ENCODE results near the gene ADAMTSL3. TPM values are rescaled to one million over a fixed set of nuclear protein-coding genes. Genes with fewer than 3 reads are reported as not detected.

ADAMTSL3 gene
- total and polyA plus RNA-seq, 2 of the 4 experiments (the other 2 are of a cell fraction): under 0.01 to 0.02 TPM

GRCh38 chr15:83899670-83900069 is 245.7 kb downstream of the ADAMTSL3 start:
- POLR2A ChIA-PET (ENCODE audit: unreplicated experiment): no interaction called here
- no peak overlapping the region for H3K56ac ChIP-seq (ENCODE audit: extremely low read depth, insufficient read depth, low read length)
- no peak overlapping the region for H3K27ac ChIP-seq (ENCODE audit: insufficient read depth, low read length)
- intact Hi-C loops (cut with micrococcal nuclease): no loop called here
- peaks cover 3% of the 10 kb centered on the region; the same call in 1 of the 2 replicates for H3K4me1 ChIP-seq (ENCODE audit: control insufficient read depth, insufficient read depth, low read length)
- H3K4me3 ChIP-seq (ENCODE audit: insufficient read depth, low read depth, low read length): no peak overlapping the region
- no peak overlapping the region for H3K18ac ChIP-seq (ENCODE audit: low read depth, low read length)
- DNase-seq (no peak), ATAC-seq (ENCODE audit: low read depth) (no peak)
- no peak overlapping the region for H2AK9ac ChIP-seq (replicated peaks; ENCODE audit: low read depth, low read length, poor library complexity)
- no TSS peak for BruUV-seq (replicated peaks)
- CTCF ChIA-PET: no interaction called here
- H2BK15ac ChIP-seq (ENCODE audit: low read depth, low read length): no peak overlapping the region
- H3K14ac ChIP-seq (replicated peaks; ENCODE audit: low read depth, low read length): no peak overlapping the region
- in situ Hi-C loops (cut with MboI; ENCODE audit: low sequenced_read_pairs): no loop called here
- H3K4me2 ChIP-seq (ENCODE audit: low read depth, low read length): no peak overlapping the region
- no peak for TF ChIP-seq BHLHE40 (IDR thresholded peaks at IDR 0.05; ENCODE audit: low read depth, low read length)
- TF ChIP-seq NFE2L2 (IDR thresholded peaks at IDR 0.05; ENCODE audit: low read depth, low read length): no peak
- no peak for TF ChIP-seq CHD1 (IDR thresholded peaks at IDR 0.05; ENCODE audit: low read depth, low read length)
- no peak for TF ChIP-seq POLR2A (IDR thresholded peaks at IDR 0.05; ENCODE audit: low read depth, low read length)
- no peak for TF ChIP-seq RCOR1 (IDR thresholded peaks at IDR 0.05; ENCODE audit: insufficient replicate concordance, low read length)
- no peak for TF ChIP-seq USF2 (IDR thresholded peaks at IDR 0.05; ENCODE audit: low read depth, low read length)
- no peak for TF ChIP-seq MAZ (IDR thresholded peaks at IDR 0.05; ENCODE audit: borderline replicate concordance, low read depth, low read length)
- TF ChIP-seq ELK1 (IDR thresholded peaks at IDR 0.05; ENCODE audit: borderline replicate concordance, low read depth, low read length): no peak
- no peak for TF ChIP-seq RFX5 (IDR thresholded peaks at IDR 0.05; ENCODE audit: low read depth, low read length)
- TF ChIP-seq CTCF (conservative IDR thresholded peaks at IDR 0.05; ENCODE audit: low read depth, low read length): no peak
- no peak for TF ChIP-seq FOS (IDR thresholded peaks at IDR 0.05; ENCODE audit: low read depth, low read length)
- TF ChIP-seq MAFK (IDR thresholded peaks at IDR 0.05; ENCODE audit: low read depth, low read length): no peak
- no peak for TF ChIP-seq RAD21 (IDR thresholded peaks at IDR 0.05; ENCODE audit: low read length)
- no peak for TF ChIP-seq CEBPB (IDR thresholded peaks at IDR 0.05; ENCODE audit: low read depth, low read length)
- no peak for TF ChIP-seq SMC3 (IDR thresholded peaks at IDR 0.05; ENCODE audit: low read depth, low read length)
- TF ChIP-seq MXI1 (IDR thresholded peaks at IDR 0.05; ENCODE audit: borderline replicate concordance, low read depth, low read length): no peak
- H2AFZ ChIP-seq (replicated peaks; ENCODE audit: low read length, poor library complexity): no peak overlapping the region
- WGBS, 2 experiments (ENCODE audit: extremely low coverage in 2 of 2, insufficient read length in 1 of 2): no CpG with 5 or more reads among the region's 2 CpGs
- no peaks in the 10 kb centered on the region for H4K20me1 ChIP-seq (ENCODE audit: insufficient read depth, low read length)
- no peaks in the 10 kb centered on the region for H3K36me3 ChIP-seq (ENCODE audit: control insufficient read depth, insufficient read depth, low read length)
- H2BK120ac ChIP-seq (ENCODE audit: low read depth, low read length): no peak overlapping the region
- no peak overlapping the region for H3K4ac ChIP-seq (ENCODE audit: low read depth, low read length)
- H4K8ac ChIP-seq (ENCODE audit: low read depth in 2 of 2, low read length in 2 of 2): no peak overlapping the region
- no peak overlapping the region for H2BK20ac ChIP-seq (ENCODE audit: low read depth, low read length)
- H4K91ac ChIP-seq (ENCODE audit: insufficient read depth, low read depth, low read length): no peak overlapping the region
- H3K9me3 ChIP-seq (ENCODE audit: control insufficient read depth, insufficient read depth, low read length): no peaks in the 10 kb centered on the region
- H2AK5ac ChIP-seq (ENCODE audit: low read depth, low read length): no peak overlapping the region
- peaks cover 3% of the 10 kb centered on the region; the same call in 1 of the 2 replicates for H3K27me3 ChIP-seq (ENCODE audit: control insufficient read depth, insufficient read depth, low read length)
- H3K9me1 ChIP-seq (ENCODE audit: insufficient read depth, low read length): no peaks in the 10 kb centered on the region
- dilution Hi-C loops (cut with HindIII; ENCODE audit: low sequenced_read_pairs, unreplicated experiment): no loop called here
- no peak overlapping the region for H2BK5ac ChIP-seq (ENCODE audit: low read depth, low read length, poor library complexity, severe bottlenecking)
- H3K79me1 ChIP-seq (ENCODE audit: low read depth in 1 of 2, low read length in 2 of 2): no peaks in the 10 kb centered on the region
- no peak overlapping the region for H4K5ac ChIP-seq (ENCODE audit: low read depth, low read length)
- no peak overlapping the region for H3K9ac ChIP-seq (ENCODE audit: low read depth, low read length)
- no peak overlapping the region for H3K23ac ChIP-seq (ENCODE audit: low read depth, low read length)
